GM19452 (cell line): ENCODE data around the gene TBC1D22A.
"Not testable (repeated sequence)": the region's sequence is repeated elsewhere in the genome, so short reads cannot be mapped to it uniquely, and the experiment has no call there.

Experiments used
- ATAC-seq: cut with Tn5 transposase; IDR thresholded peaks from one replicate; pipeline ENCODE4 v1.9.1; 2021; ENCODE audit not compliant: unreplicated experiment

TBC1D22A gene

DNA sequence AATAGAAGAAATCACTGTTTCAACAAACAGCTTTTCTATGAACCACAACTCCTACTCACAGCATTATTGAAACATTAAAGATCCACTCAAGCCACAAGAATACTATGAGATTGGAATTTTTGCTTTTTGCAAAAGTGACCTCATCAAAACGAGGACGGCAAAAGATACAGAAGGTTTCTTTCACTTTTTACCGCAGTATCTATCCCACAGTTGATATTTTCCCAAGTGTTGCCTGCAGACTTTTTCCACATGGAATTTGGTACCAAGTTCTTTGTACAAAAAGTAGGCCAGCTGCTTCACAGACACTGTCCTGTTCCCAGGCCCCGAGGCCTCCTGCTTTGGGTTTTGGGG is 204.0 kb downstream of the TBC1D22A start:
- ATAC-seq = no peak

DNA sequence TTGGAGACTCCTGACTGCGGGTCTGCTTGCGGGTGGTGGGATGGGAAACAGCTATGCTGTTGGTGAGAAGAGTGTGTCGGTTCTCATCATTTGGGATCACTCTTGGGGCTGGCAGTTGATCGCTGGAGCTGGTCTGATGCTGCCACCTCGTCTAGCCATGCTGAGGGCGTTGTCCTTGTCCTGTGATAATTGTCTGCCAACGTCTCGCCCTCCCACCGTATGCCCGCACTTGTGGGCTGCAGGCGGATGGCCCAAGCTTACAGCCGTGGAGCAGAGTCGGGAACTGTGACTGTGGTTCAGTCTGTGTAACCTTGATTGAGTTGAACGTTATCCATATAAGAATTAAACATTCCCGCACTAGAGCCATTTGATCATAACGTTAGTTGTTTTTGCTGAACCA is 204.4 kb downstream of the TBC1D22A start:
- no peak for ATAC-seq

DNA sequence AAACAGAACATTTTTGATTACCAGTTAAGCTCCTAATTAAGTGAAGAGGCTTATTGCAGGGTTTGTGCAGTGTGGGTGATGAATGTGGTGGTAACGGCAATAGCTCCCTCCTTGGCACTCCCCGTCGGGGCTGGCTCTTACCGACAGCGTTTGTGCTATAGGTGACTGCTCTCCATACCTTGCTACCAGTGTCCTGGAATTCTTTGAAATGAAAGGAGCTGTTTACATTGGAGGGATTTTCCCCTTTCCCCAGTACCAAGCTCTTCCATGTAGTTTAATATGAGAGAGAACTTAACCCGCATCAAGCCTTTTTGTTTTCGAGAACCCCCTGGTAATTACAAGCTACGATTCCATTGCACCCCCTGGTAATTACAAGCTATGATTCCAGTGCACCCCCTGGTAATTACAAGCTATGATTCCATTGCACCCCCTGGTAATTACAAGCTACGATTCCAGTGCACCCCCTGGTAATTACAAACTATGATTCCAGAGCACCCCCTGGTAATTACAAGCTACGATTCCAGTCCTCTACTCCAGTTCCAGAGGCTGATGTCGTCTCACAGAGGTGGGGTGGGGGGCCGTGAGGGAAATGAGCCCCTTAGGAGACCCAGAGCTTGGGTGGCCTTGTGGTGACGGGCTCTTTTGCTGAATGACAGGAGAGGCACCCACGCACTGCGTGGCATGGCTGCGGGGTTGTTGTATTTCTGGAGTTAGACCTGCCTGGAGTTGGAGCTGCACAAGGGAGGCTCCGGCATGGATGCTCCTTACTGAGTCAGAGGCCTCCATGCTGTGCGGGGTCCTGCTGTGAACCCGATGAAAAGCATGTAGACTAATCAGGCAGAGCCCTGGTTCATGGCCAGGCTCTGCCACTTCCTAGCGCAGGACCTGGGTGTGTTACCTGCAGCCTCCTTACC is 205.3 kb downstream of the TBC1D22A start:
- ATAC-seq = no peak

DNA sequence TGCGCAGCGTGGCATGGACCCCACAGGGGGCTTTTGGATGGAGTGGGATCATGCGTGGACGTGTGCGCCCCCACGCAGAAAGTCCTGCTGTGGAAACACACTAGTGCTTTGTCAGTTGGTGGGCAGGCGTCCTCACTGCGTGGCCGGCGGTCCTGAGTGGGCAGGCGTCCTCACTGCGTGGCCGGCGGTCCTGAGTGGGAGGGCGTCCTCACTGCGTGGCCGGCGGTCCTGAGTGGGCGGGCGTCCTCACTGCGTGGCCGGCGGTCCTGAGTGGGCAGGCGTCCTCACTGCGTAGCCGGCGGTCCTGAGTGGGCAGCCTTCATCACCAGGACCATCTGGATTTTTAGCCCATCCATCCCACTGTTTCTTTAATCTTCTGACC is 205.9 kb downstream of the TBC1D22A start:
- no peak for ATAC-seq

DNA sequence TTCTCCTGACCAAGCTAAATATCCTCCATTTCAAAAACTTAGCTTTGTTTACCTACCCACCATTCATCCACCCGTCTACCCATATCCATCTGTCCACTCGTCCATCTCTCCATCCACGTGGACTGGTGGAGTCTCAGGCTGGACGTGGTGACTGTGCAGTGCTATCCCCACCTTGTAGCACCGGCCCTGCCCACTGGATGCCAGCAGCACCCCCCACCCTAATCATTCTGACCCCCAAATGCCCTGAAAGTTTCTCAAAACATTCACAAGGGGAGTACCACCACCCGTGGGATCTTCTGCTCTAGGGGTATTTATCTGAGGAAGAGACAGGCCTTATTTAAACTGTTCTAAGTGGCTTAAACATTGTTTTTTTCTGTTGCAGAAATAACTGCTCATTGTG is 206.4 kb downstream of the TBC1D22A start:
- no peak for ATAC-seq

DNA sequence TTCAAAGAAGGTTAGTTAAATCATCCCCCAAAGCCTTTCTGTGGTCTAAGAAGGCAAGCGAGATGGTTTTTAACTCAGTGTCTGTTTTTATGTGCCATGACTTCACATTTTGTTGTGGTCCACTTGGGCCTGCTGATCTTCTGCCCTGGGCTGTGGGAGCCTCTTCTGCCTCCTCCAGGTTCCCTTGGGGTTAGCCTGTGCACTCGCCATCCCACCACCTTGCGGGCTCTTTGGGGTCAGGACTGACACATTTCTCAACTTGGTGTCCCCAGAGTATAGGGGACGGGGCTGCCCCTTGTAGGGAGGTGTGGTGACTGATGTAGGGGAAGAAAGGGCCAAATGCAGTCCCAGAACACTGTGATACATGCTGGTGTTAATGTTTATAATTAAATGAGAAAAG is 207.0 kb downstream of the TBC1D22A start:
- ATAC-seq = peak; percentile 80

DNA sequence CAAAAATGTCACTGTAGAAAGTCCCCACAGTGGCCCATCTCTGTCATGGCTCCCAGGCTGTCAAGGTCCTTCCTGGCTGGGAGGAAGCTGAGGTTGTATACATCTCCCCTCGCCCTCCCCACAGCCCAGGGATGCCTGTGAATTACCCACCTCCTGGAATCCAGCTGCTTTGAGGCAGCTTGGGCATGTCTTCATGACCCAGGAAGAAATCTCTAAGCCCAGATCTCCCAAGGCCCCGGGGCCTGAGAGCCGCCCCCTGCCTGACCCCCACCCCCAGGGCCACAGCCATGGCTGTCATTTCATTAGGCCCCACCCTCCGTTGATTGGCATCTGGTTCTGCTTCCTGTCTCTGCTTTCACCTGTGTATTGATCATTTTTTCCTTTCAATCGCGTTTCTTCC is 207.5 kb downstream of the TBC1D22A start:
- peak; percentile 38 for ATAC-seq

DNA sequence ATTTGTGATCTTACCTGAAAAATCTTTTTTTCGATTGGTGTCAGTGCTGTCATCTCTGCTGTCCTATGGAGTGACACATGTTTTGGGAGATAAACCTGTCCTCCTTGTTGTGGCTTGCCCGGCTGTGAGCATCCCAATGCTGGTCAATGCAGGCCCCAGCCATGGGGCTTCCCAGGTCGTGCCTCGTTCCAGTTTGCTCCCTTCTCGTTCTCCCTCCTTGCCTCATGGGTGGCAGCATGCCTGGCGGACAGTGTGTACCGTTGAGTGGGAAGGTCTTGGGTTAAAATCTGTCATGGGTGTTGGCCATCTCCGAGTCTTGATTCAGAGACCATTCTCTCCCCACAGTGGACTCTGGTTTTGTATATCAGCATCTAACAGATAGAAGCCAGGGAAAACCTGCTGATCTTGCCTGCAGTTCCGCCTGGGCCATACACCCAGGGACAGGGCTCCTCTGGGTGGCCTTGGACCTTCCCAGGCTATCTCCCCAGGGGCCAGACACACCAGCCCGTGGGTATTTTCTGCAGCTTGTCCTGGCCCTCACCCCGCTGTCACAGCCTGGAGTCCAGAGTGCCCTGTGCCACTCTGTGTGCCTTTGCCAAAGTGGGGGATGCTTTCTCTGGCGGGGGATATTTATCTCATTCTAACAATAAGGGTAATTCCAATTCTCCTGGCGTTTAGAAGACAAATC is 208.1 kb downstream of the TBC1D22A start:
- no peak for ATAC-seq

DNA sequence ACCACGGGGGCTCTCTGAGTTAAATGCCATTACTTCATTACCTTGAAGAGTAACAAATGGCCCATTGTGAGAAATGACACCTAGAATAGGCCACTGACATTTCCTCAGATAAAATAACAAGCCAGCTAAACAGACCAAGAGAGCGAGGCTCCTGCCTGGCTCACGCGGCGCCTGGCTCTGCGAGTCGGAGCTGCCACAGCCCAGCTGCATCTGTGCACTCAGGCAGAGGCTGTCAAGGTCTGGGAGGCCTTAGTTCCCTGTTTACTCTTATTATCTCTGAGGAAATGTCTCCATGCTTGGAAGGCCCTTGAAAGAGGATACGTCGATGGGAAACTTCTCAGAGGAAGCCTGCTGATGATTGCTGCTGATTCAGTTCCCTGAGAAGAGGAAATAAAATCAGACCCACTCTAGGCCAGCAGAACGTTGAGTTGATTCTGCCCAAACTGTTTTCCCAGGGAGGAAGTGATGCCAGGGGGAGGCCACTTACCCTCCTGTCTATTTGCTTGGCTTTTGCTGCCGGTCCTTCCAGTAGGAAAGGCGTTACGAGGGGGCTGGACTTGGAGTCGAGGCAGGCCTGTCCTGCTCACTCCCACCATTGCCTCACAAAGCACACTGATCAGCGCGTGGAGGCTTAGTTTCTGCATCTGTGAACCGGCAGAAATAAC is 208.8 kb downstream of the TBC1D22A start:
- no peak for ATAC-seq

DNA sequence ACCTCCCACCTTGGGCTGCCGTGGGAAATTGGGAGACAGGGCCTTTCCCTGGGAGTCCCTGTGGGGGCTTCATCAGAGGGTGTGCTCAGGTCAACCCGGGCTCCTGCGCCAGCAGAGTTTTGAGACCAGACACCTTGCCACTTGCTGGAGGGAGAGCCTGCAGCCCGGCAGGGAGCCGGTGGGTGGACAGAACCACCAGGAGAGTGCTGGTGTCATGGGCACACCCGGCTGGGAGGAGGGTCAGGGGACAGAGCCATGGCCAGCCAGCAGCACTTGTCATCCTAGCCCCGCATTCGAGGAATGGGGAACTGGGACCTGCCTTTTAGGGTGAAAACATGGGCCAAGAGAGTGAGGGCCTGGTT is 209.3 kb downstream of the TBC1D22A start:
- ATAC-seq = no peak

DNA sequence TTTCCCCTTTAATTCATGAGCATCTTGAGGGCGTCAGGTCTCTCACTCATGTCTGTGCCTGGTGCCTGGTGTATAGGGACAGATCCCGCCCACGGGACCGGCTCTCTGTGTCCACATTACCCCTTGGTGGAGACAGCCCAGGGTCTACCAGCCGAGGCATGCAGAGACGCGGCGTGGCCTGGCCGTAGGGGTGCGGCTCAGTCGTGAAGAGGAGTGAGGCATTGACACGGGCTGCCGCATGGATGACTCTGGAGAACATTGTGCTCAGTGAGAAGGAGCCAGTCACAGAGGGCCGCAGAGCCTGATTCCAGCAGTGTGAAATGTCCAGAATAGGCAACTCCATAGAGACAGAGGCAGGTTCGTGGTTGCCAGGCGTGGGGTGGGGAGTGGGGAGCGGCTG is 209.8 kb downstream of the TBC1D22A start:
- no peak for ATAC-seq

DNA sequence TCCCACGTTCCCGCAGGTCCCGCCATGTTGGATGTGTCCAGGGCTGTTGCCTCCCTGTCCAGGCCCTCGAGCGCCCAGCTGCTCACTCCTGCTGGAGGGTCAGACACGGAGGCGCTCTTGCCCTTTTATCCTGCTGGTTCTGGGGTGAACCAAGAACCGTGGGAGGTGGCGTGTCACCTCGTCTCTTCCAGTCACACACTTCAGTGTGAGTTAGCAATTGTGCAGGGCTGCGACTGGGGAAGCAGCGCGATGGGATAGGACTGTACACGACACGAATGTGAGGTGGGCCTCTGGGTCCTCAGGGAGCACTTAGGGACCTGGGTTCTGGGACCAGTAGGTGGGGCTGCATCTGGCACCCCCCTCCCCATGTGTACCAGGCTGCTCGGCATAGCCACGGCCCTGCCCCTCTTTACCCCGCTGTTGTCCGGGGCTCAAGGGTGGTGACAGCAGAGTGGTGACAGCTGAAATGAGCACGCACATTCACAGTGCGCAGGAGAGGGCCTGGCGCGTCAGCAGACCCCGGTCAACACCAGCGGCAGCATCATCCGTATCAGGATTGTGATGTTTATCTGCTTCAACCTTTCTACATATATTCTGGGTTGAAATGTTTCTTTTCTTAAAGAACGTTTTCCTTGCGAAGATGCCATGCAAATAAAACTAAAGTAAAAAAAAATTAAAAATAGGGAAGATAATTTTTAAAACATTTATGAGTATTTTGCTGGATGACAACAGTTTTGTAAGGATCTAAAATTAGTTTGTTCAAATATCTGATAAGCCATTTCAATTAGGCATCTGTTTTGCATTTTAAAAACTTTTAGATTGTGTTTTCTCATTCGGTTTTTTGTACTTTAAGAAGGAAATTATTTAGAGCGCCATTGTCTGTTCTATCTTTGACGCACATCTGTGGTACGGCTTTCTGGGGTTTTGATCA is 210.7 kb downstream of the TBC1D22A start:
- ATAC-seq = no peak

DNA sequence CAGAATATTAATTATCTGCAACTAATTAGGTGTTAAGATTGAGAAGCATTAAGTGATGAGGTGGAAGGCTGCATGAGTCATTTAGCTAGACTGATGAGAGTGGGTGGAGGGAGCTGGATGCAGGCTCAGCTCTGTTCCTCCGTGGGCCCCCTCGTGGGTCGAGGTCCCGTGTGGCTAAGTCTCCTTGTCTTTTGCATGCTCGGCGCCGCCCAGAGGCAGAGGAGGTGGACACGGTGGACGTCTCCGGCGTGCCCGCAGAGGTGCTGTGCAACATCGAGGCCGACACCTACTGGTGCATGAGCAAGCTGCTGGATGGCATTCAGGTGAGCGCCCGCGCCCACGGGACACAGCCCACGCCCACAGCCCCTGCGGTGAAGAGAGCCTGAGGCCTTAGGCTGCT is 211.6 kb downstream of the TBC1D22A start:
- ATAC-seq = no peak

DNA sequence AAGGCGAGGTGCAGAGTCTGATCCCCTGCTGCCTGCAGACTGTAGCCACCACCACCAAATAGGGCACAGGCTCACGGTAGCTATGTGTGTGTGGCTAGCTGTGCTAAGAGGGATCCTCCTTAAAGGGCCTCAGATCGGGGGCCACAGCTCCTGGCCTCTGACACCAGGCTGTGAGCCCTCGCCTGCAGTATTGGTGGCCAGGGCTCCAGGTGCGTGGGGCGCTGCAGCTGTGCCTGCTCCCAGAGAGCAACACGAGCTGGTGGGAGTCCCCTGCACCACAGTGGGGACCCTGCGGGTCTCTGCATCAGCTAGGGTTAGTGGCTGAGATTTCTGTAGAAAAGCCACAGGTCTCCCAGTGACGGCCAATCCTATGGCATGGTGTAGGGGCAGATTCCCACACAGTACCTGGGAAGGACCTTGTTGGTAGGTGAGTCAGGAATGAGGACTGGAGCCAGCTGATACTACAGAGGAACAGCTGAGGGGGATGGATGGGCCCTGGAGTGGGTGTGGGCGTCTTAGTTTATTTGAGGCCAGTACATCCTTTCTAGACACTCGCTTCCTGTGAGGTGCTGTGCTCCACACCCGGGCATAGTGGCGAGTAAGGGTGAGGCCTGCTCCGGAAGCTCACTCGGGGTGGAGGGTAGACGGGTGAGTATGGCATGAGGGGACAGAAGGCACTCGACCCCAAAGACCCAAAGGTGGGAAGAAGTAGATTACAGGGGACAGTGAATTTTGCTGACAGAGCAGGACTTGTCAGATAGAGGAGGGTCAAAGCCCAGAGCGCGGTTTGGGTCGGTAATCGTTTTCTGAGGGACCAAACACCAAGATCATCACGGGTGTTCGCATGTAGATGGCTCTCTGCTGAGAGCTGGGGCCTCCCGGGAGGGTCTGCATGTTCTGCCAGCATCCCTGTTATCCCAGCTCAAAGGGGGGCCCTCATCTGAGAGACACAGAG is 212.5 kb downstream of the TBC1D22A start:
- ATAC-seq = no peak

DNA sequence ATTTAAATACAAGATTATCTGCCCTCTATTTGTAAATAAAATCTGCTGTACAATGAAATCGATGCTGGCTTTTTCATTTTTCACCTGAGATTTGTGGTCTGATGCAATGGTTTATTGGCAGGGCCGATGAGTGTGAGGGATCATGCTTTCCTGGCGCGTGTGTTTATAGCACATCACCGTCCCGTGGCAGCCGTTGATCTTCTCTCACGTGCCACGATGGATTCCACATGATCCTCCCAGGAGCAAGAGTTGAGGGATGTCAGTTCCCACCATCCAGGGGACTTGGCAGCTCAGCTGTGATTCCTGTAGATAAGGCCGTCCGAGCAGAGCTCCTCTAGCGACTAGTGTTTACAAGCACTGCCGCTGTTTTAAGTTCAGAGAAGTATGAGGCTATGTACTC is 213.7 kb downstream of the TBC1D22A start:
- ATAC-seq = no peak

DNA sequence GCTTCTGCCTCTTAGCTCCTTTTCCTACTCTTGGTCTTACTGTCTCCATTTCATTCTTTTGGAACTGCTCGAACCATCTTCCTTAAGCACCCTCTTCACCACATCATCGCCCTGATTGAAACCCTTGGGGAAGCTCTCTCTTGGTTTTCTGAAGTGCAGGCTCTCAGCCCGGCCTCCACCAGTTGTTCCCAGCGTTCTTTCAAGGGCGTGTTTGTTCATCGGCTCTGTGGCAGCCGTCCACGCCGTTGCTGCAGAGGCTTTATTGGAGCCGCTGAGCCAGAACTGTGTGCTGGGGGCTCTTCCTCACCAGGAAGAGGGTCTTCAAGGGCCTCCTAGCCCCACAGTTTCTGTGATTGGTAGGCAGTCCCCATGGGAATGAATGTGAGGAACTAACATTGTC is 214.1 kb downstream of the TBC1D22A start:
- no peak for ATAC-seq

DNA sequence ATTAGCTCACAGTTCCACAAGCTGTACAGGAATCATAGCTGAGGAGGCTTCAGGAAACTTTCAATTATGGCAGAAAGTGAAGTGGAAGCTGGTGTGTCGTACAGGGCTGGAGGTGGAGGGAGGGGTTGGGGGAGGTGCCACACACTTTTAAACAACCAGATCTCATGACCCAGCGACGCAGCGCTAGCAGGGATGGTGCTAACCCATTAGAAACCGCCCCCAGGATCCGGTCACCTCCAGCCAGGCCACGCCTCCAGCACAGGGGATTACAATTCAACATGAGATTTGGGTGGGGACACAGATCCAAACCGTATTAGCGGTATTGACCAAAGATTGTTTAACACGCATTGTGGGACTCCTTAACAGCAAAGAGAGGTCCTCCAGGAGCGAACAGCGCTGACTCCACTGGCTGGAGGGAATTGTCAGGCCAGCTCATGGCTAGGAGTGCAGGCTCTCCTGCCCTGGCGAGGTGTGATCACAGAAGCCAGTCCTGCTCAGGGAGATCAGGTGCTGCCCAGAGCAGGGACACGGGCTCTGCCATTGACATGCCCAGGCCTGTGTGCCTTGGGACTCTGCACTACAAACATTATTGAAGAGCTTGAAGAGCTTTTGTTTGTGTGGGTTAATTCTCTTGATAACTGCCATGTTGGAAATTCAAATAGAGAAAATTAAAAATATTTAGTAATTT is 215.3 kb downstream of the TBC1D22A start:
- ATAC-seq = no peak

DNA sequence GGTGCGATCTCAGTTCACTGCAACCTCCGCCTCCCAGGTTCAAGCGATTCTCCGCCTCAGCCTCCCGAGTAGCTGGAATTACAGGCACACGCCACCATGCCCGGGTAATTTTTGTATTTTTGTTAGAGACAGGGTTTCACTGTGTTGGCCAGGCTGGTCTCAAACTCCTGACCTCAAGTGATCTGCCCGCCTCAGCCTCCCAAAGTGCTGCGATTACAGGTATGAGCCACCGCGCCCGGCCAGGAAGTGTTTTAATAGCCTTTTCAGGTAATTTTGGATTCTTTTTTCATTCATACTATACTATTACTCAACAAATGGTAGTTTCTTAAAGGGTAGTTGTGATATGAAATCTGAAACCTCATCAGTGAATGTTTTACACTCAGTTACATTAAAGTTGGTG is 216.2 kb downstream of the TBC1D22A start:
- not testable (repeated sequence) for ATAC-seq

DNA sequence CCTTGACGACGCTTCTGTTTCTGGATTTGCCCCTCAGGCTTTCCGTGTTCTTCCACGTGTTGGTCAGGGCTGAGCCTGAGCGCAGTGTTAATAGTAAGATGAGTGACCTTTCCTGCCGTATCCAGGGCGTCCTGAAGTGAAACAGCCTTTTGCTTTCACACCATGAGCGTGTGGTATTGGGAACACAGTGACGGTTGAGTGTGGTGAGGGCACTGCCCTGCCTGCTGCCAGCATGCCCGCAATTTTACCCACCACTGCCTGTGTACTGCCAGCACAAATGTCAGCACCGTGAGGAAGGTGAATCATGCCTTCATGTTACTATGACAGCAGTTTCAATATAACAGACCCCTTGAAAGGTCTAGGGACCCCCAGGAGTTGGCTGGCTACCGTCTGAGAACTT is 217.1 kb downstream of the TBC1D22A start:
- no peak for ATAC-seq
